ENCODE measurements around the gene DNM1L.

DNA sequence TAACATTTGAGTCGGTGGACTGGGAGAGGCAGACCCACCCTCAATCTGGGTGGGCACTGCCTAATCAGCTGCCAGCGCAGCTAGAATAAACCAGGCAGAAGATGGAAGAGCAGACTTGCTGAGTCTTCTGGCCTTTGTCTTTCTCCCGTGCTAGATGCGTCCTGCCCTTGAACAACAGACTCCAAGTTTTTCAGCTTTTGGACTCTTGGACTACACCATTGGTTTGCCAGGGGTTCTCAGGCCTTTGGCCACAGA lies 27.2 kb upstream of the DNM1L start:
- TF ChIP-seq CTCF (IDR thresholded peaks at IDR 0.05) (no peak), POLR2A (IDR thresholded peaks at IDR 0.05) (no peak)

Measured in lower leg skin (tissue), 3 donors.